IMR-90 (cell line): ENCODE data around the gene DAPK1. TPM values are rescaled to one million over a fixed set of nuclear protein-coding genes. Genes with fewer than 3 reads are reported as not detected.

ENCODE experiments used
- ATAC-seq: fragments of 200-7000 bp; cut with Tn5 transposase; 2 replicates; pipeline ENCODE4 v1.9.1; 2020; ENCODE audit warnings: low read depth, mild to moderate bottlenecking, moderate library complexity
- BruUV-seq: library from RNA; stranded (reverse); fragments of 400-500 nt; replicated peaks from 2 replicates; lab custom pipeline; 2021; lab: Mats Ljungman, UMichigan
- CTCF ChIA-PET: fragments of 300-600 bp; formaldehyde crosslinking; extraction: SDS; loops from one replicate; lab custom pipeline; 2021; ENCODE audit warnings: antibody characterized with exemption; lab: Yijun Ruan, JAX
- POLR2A ChIA-PET: fragments of 300-600 bp; sonication (Branson Sonifier 250); formaldehyde crosslinking; loops from one replicate; lab custom pipeline; 2022; ENCODE audit warnings: antibody characterized with exemption; ENCODE audit not compliant: unreplicated experiment; lab: Charles Lee
- DNase-seq: peaks from one replicate; pipeline ENCODE4 v3.0.0; 2013
- H2AFZ ChIP-seq: replicated peaks from 2 replicates; pipeline ENCODE3; 2013; ENCODE audit warnings: low read length, mild to moderate bottlenecking; ENCODE audit not compliant: poor library complexity
- H2AK5ac ChIP-seq: 2 replicates; pipeline ENCODE4 v1.6.1; 2013; ENCODE audit warnings: low read depth, low read length, inconsistent platforms
- H2AK9ac ChIP-seq: replicated peaks from 2 replicates; pipeline ENCODE3; 2013; ENCODE audit warnings: mild to moderate bottlenecking, low read depth, low read length, moderate library complexity; ENCODE audit not compliant: poor library complexity
- H2BK120ac ChIP-seq: 2 replicates; pipeline ENCODE4 v1.6.1; 2013; ENCODE audit warnings: low read depth, low read length, inconsistent platforms
- H2BK15ac ChIP-seq: 3 replicates; pipeline ENCODE4 v1.6.1; 2013; ENCODE audit warnings: low read depth, low read length, inconsistent platforms
- H2BK20ac ChIP-seq: 2 replicates; pipeline ENCODE4 v1.6.1; 2013; ENCODE audit warnings: low read depth, mild to moderate bottlenecking, inconsistent platforms, low read length, moderate library complexity
- H2BK5ac ChIP-seq: 2 replicates; pipeline ENCODE4 v1.6.1; 2013; ENCODE audit warnings: mild to moderate bottlenecking, low read depth, low read length, inconsistent platforms; ENCODE audit not compliant: poor library complexity, severe bottlenecking
- H3K14ac ChIP-seq: replicated peaks from 2 replicates; pipeline ENCODE4 v1.6.1; 2013; ENCODE audit warnings: low read depth, low read length, inconsistent platforms
- H3K18ac ChIP-seq: 2 replicates; pipeline ENCODE4 v1.6.1; 2013; ENCODE audit warnings: low read depth, low read length, control low read depth
- H3K23ac ChIP-seq: 2 replicates; pipeline ENCODE4 v1.6.1; 2013; ENCODE audit warnings: low read depth, low read length, inconsistent platforms
- H3K27ac ChIP-seq: 2 replicates; pipeline ENCODE4 v1.5.1; 2013; ENCODE audit warnings: mild to moderate bottlenecking, control low read depth, low read length; ENCODE audit not compliant: insufficient read depth
- H3K27me3 ChIP-seq: 2 replicates; pipeline ENCODE4 v1.6.1; 2013; ENCODE audit warnings: low read length; ENCODE audit not compliant: control insufficient read depth, insufficient read depth
- H3K36me3 ChIP-seq: 2 replicates; pipeline ENCODE4 v1.6.1; 2013; ENCODE audit warnings: low read length, mixed read lengths; ENCODE audit not compliant: control insufficient read depth, insufficient read depth
- H3K4ac ChIP-seq: 2 replicates; pipeline ENCODE4 v1.6.1; 2013; ENCODE audit warnings: low read depth, low read length, inconsistent platforms
- H3K4me1 ChIP-seq: 2 replicates; pipeline ENCODE4 v1.6.1; 2013; ENCODE audit warnings: low read length, mixed read lengths; ENCODE audit not compliant: control insufficient read depth, insufficient read depth
- H3K4me2 ChIP-seq: 2 replicates; pipeline ENCODE4 v1.6.1; 2013; ENCODE audit warnings: low read depth, mild to moderate bottlenecking, control low read depth, low read length, moderate library complexity
- H3K4me3 ChIP-seq: 2 replicates; pipeline ENCODE4 v1.5.1; 2013; ENCODE audit warnings: low read depth, mild to moderate bottlenecking, control low read depth, low read length, moderate library complexity; ENCODE audit not compliant: insufficient read depth
- H3K56ac ChIP-seq: 2 replicates; pipeline ENCODE4 v1.6.1; 2013; ENCODE audit warnings: low read length, inconsistent platforms; ENCODE audit not compliant: insufficient read depth; ENCODE audit errors: extremely low read depth
- H3K79me1 ChIP-seq, 2 experiments: 2 replicates each; pipeline ENCODE4 v1.6.1; 2013; ENCODE audit warnings: low read length in 2 of 2, inconsistent platforms in 1 of 2, low read depth in 1 of 2
- H3K9ac ChIP-seq: 2 replicates; pipeline ENCODE4 v1.6.1; 2013; ENCODE audit warnings: low read depth, low read length, control low read depth
- H3K9me1 ChIP-seq: 2 replicates; pipeline ENCODE4 v1.6.1; 2013; ENCODE audit warnings: low read length, inconsistent platforms; ENCODE audit not compliant: insufficient read depth
- H3K9me3 ChIP-seq: 2 replicates; pipeline ENCODE4 v1.6.1; 2013; ENCODE audit warnings: low read length; ENCODE audit not compliant: control insufficient read depth, insufficient read depth
- H4K20me1 ChIP-seq: 2 replicates; pipeline ENCODE4 v1.6.1; 2013; ENCODE audit warnings: low read length, inconsistent platforms; ENCODE audit not compliant: insufficient read depth
- H4K5ac ChIP-seq: 2 replicates; pipeline ENCODE4 v1.6.1; 2013; ENCODE audit warnings: mild to moderate bottlenecking, low read depth, low read length, control low read depth
- H4K8ac ChIP-seq, 2 experiments: 2 replicates each; pipeline ENCODE4 v1.6.1; 2013; ENCODE audit warnings: low read depth in 2 of 2, low read length in 2 of 2, control low read depth in 1 of 2, inconsistent platforms in 1 of 2
- H4K91ac ChIP-seq: 2 replicates; pipeline ENCODE4 v1.6.1; 2013; ENCODE audit warnings: low read depth, low read length, inconsistent platforms; ENCODE audit not compliant: insufficient read depth
- MXI1 ChIP-seq: IDR thresholded peaks from 2 replicates; pipeline ENCODE4 v1.6.1; 2012; ENCODE audit warnings: low read depth, mild to moderate bottlenecking, low read length, moderate library complexity, borderline replicate concordance
- WGBS, 2 experiments: methylation state at CpG; one replicate each; pipeline versions ENCODE4 v1.1.5 to v1.1.7; 2013; ENCODE audit warnings: missing lambda C conversion rate in 2 of 2; ENCODE audit not compliant: insufficient read length in 1 of 2; ENCODE audit errors: extremely low coverage in 2 of 2; 5-methylcytosine and 5-hydroxymethylcytosine counted together
- dilution Hi-C: fragments of 300-500 bp; cut with HindIII; formaldehyde crosslinking; loops from one replicate; pipeline ENCODE4 v1.14.3; 2018; ENCODE audit warnings: low sequenced_read_pairs; ENCODE audit not compliant: unreplicated experiment
- in situ Hi-C: fragments of 300-500 bp; cut with MboI; formaldehyde crosslinking; loops from 3 replicates; pipeline ENCODE4 v1.14.3; 2019; ENCODE audit warnings: low sequenced_read_pairs, inconsistent platforms, mixed read lengths
- intact Hi-C: fragments of 100-400 bp; cut with micrococcal nuclease; formaldehyde crosslinking; loops from 2 replicates; pipeline ENCODE4 v1.10.0; 2022
- polyA plus RNA-seq, 3 experiments: library from polyadenylated mRNA; depleted of rRNA; stranded (reverse); fragments of >200 nt; gene quantifications; 2 replicates each; pipeline ENCODE4 v1.2.3, GENCODE V29; 2012; ENCODE audit warnings: low replicate concordance in 1 of 3
- total RNA-seq: library from RNA; depleted of rRNA; stranded (reverse); fragments of >200 nt; gene quantifications from 2 replicates; pipeline ENCODE4 v1.2.3, GENCODE V29; 2012

The DAPK1 gene
- total and polyA plus RNA-seq, 2 of the 4 experiments (the other 2 are of a cell fraction), result under 0.01 to 0.03 TPM

DNA sequence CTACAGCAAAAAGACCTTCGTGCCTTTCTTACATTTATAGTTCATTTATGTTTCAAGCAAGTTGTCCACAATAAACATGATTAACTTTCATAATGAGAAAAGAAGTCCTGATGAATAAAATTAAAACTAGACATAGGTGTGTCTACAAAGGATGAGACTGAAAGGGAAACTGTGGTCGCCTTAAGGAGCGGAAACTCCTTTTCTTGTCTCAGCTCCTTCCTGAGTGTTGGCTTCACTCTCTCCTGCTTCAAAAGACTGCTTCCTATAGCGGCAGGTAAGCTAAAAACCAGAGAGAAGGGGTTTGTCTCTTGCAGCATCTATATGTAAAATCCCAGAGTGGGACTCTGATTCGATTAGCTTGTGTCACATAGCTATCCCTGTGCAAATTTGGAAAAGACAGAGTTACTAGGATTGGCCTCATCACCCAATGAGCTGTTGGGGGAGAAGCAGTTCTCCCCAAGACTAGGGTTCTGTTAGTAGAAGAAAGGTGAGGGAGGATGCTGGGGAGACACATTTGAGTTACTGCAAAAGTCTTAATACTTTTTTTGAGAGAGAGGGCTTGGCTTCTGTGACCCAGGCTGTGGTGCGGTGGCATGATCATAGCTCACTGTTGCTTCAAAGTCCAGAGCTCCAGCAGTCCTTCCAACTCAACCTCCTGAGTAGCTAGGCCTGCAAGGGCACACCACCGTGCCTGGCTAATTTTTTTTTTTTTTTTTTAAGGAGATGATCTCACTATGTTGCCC lies 211.5 kb downstream of the DAPK1 start:
- intact Hi-C loops, result no loop called here
- no peak overlapping the region for H3K56ac ChIP-seq

More for the DNA sequence above, 211.5 kb downstream of the DAPK1 start:
- Histone ChIP-seq H3K4ac (no peak overlapping the region), H3K9me3 (no peaks in the 10 kb centered on the region), H3K4me3 (no peak overlapping the region), H2AK9ac (no peak overlapping the region), H3K4me1 (peaks cover 13% of the 10 kb centered on the region), H3K9ac (no peak overlapping the region), H4K20me1 (no peaks in the 10 kb centered on the region), H4K5ac (no peak overlapping the region), H2BK15ac (no peak overlapping the region), H2BK5ac (no peak overlapping the region), H3K14ac (no peak overlapping the region), H3K4me2 (no peak overlapping the region), H3K9me1 (peaks cover 16% of the 10 kb centered on the region), H3K18ac (no peak overlapping the region), H3K23ac (no peak overlapping the region), H2BK120ac (no peak overlapping the region), H2AFZ (no peak overlapping the region), H4K8ac (no peak overlapping the region), H2BK20ac (no peak overlapping the region; the same call in 1 of the 2 replicates), H3K27ac (no peak overlapping the region), H4K91ac (no peak overlapping the region), H2AK5ac (no peak overlapping the region), H3K27me3 (no peaks in the 10 kb centered on the region), H3K79me1 (peaks cover 0 to 6% of the 10 kb centered on the region in 2 experiments; a peak in 2 of 4 replicates), H3K36me3 (no peaks in the 10 kb centered on the region)
- ATAC-seq (no peak), DNase-seq (no peak)
- TF ChIP-seq MXI1, result no peak
- WGBS, 2 experiments, result no CpG with 5 or more reads among the region's 7 CpGs
- CTCF ChIA-PET, result interaction anchor here (0.6 kb wide), 1 partner anchor 1388 kb away, joined by 5 read pairs; no protein-coding TSS in a partner anchor
- dilution Hi-C loops (no loop called here), in situ Hi-C loops (loop anchor here (25.0 kb wide), 1 partner anchor 853 kb away; no protein-coding TSS in a partner anchor)
- BruUV-seq, result no TSS peak
- POLR2A ChIA-PET, result no interaction called here
